ENCODE results near the gene RAB8A.

DNA sequence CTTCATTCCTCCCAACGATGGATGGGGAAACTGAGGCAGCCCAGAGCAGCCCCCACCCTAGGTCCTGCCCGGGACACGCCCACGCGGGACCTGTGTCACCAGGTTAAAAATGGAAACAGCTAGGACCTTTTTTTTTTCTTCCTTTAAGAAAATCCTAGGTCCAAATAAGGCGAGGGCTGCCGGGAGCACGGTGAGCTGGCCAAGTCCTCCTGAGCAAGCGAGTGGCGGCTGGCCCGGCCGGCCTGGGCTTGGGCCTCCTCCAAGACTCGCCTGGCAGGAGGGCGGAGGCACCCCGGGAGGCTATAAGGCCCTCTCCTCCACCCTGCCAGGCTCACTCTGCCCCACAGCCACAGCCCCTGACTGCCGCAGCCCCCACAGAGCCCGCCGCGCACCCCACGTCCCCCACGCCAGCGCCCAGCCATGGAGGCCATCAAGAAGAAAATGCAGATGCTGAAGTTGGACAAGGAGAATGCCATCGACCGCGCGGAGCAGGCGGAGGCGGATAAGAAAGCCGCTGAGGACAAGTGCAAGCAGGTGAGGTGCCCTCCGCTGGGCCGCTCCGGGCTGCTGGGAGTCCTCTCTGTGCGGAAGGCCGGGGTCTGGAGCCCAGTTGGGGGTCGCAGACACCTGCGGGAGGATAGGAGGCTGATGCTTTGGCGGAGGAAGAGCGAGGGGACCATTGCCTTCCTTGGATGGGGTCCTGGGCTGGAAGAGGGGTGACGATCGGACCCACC lies 44.3 kb upstream of the RAB8A start:
- TF ChIP-seq, protein P1, sequence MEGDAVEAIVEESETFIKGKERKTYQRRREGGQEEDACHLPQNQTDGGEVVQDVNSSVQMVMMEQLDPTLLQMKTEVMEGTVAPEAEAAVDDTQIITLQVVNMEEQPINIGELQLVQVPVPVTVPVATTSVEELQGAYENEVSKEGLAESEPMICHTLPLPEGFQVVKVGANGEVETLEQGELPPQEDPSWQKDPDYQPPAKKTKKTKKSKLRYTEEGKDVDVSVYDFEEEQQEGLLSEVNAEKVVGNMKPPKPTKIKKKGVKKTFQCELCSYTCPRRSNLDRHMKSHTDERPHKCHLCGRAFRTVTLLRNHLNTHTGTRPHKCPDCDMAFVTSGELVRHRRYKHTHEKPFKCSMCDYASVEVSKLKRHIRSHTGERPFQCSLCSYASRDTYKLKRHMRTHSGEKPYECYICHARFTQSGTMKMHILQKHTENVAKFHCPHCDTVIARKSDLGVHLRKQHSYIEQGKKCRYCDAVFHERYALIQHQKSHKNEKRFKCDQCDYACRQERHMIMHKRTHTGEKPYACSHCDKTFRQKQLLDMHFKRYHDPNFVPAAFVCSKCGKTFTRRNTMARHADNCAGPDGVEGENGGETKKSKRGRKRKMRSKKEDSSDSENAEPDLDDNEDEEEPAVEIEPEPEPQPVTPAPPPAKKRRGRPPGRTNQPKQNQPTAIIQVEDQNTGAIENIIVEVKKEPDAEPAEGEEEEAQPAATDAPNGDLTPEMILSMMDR (IDR thresholded peaks at IDR 0.05; ENCODE audit: low read depth, low read length, missing input control), result no peak
- no peak for TF ChIP-seq MAX (IDR thresholded peaks at IDR 0.05)
- TF ChIP-seq HNF4A (conservative IDR thresholded peaks at IDR 0.05), result no peak
